Kidney (tissue), 14 donors: Measurements from ENCODE around the gene IWS1. TPM values are rescaled to one million over a fixed set of nuclear protein-coding genes. Genes with fewer than 3 reads are reported as not detected.

ENCODE experiments used
- DNase-seq, 5 donors: peaks; one replicate each; pipeline ENCODE4 v3.0.0-alpha.2; 2013 to 2020
- FAIRE-seq: peaks from 2 replicates; lab custom pipeline; 2012; peaks lifted over from hg19 to GRCh38; lab: Jason Lieb, UNC
- H3K27ac ChIP-seq, 2 donors: one replicate each; pipeline ENCODE4 v1.7.0; 2013; ENCODE audit warnings: low read depth in 2 of 2, low read length in 2 of 2, inconsistent platforms in 1 of 2
- H3K27me3 ChIP-seq: one replicate; pipeline ENCODE4 v1.7.1; 2013; ENCODE audit warnings: low read length, inconsistent platforms; ENCODE audit not compliant: control insufficient read depth, insufficient read depth
- H3K36me3 ChIP-seq, 3 donors: one replicate each; pipeline versions ENCODE4 v1.7.0 to v1.7.1; 2013; ENCODE audit warnings: low read length in 3 of 3, control low read depth in 1 of 3, inconsistent platforms in 1 of 3; ENCODE audit not compliant: insufficient read depth in 3 of 3, control insufficient read depth in 2 of 3
- H3K4me1 ChIP-seq, 3 donors: one replicate each; pipeline versions ENCODE4 v1.7.0 to v1.7.1; 2013; ENCODE audit warnings: low read length in 3 of 3, inconsistent platforms in 1 of 3, low read depth in 1 of 3; ENCODE audit not compliant: control insufficient read depth in 2 of 3, insufficient read depth in 2 of 3
- H3K4me3 ChIP-seq, 3 donors: one replicate each; pipeline versions ENCODE4 v1.7.0 to v1.8.1; 2013; ENCODE audit warnings: low read length in 3 of 3, control low read depth in 1 of 3, inconsistent platforms in 1 of 3
- H3K9ac ChIP-seq, 3 donors: one replicate each; pipeline versions ENCODE4 v1.7.0 to v1.7.1; 2013; ENCODE audit warnings: low read length in 3 of 3, control low read depth in 1 of 3, inconsistent platforms in 1 of 3
- H3K9me3 ChIP-seq, 3 donors: one replicate each; pipeline versions ENCODE4 v1.7.0 to v1.7.1; 2013; ENCODE audit warnings: low read length in 3 of 3, control low read depth in 1 of 3, inconsistent platforms in 1 of 3; ENCODE audit not compliant: control insufficient read depth in 2 of 3, insufficient read depth in 1 of 3
- intact Hi-C: fragments of 100-400 bp; cut with DNase I; formaldehyde crosslinking; loops from one replicate; pipeline ENCODE4 v1.11.1; 2022
- polyA plus RNA-seq: library from polyadenylated mRNA; stranded (reverse); fragments of 350-450 nt; fragmentation: Illumina TruSeq; extraction: RNeasy Lipid Tissue Mini Kit (QIAGEN cat#74804); gene quantifications from one replicate; pipeline ENCODE4 v1.2.3, GENCODE V29; 2014; ENCODE audit warnings: low read depth, low replicate concordance; ENCODE audit not compliant: insufficient read depth
- total RNA-seq: library from RNA; stranded (reverse); fragmentation: NEBNext Ultra II Directional; extraction: Animal tissue kit (Norgen Biotek cat#: 25700); gene quantifications from one replicate; pipeline ENCODE4 v1.2.1, GENCODE V29; 2021
- TF ChIP-seq, protein P1 (sequence below): IDR thresholded peaks from 3 replicates; pipeline ENCODE4 v1.5.1; 2012; ENCODE audit warnings: mild to moderate bottlenecking, moderate library complexity, borderline replicate concordance; ENCODE audit not compliant: insufficient read depth; ENCODE audit errors: extremely low read depth
- donor health status: control.
- donor health status: control.
- donor health status: control.
- donor health status: control.
- donor health status: control.
- donor health status: DM: yes; HTN: yes; CAD: no.
- donor health status: Normal renal cell carcinoma (clear cell type).

Gene IWS1
- total and polyA plus RNA-seq, 2 donors from 2014 or later = 29.8 to 35.8 TPM

DNA sequence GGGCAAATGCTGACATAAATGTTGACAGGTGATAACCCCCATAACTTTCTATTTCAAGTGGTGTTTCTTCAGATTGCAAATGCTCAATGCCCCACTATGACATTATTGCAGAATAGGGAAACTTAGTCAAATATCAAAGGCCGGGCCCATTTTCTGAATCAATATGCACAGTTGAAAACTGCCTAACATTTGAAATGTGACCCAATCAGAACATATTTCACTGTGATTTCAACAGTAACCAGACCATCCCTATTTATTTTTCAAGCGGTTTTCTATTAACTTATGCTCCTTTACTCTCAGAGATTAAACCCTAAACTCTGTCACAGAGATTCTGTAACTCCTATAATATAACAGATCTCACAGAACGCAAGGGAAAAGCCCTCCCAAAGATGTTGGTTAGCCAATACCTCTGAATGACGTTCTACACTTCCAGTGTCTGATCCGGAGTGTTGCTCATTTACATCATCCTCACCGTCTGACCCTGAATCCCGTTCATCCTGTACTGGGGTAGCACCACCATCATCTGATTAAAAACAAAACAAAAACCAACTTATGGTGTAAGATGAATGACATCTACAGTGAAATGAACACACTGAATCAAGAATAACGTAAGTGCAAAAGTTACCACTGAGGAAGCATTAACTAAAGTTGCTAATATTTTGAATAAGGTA, 2.9 kb downstream of the IWS1 start:
- H3K9me3 ChIP-seq = no peaks in the 10 kb centered on the region
- H3K9ac ChIP-seq = no peak overlapping the region
- H3K27me3 ChIP-seq = no peaks in the 10 kb centered on the region
- FAIRE-seq (no peak), DNase-seq (no peak)
- peaks cover 0 to 17% (median 2%) of the 10 kb centered on the region in 3 donors for H3K36me3 ChIP-seq
- peaks cover 0 to 10% (median 8%) of the 10 kb centered on the region in 3 donors for H3K4me1 ChIP-seq
- no peak overlapping the region for H3K4me3 ChIP-seq
- intact Hi-C loops = no loop called here
- TF ChIP-seq, protein P1, sequence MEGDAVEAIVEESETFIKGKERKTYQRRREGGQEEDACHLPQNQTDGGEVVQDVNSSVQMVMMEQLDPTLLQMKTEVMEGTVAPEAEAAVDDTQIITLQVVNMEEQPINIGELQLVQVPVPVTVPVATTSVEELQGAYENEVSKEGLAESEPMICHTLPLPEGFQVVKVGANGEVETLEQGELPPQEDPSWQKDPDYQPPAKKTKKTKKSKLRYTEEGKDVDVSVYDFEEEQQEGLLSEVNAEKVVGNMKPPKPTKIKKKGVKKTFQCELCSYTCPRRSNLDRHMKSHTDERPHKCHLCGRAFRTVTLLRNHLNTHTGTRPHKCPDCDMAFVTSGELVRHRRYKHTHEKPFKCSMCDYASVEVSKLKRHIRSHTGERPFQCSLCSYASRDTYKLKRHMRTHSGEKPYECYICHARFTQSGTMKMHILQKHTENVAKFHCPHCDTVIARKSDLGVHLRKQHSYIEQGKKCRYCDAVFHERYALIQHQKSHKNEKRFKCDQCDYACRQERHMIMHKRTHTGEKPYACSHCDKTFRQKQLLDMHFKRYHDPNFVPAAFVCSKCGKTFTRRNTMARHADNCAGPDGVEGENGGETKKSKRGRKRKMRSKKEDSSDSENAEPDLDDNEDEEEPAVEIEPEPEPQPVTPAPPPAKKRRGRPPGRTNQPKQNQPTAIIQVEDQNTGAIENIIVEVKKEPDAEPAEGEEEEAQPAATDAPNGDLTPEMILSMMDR = no peak
- no peak overlapping the region for H3K27ac ChIP-seq

GRCh38 chr2:127520424-127520823, 5.9 kb downstream of the IWS1 start:
- Histone ChIP-seq H3K27ac (no peak overlapping the region), H3K9me3 (no peaks in the 10 kb centered on the region), H3K27me3 (no peaks in the 10 kb centered on the region), H3K36me3 (peaks cover 0 to 17% (median 4%) of the 10 kb centered on the region in 3 donors), H3K9ac (no peak overlapping the region), H3K4me3 (no peak overlapping the region), H3K4me1 (peaks cover 0 to 6% (median 2%) of the 10 kb centered on the region in 3 donors)
- no peak for DNase-seq
- no peak for FAIRE-seq
- intact Hi-C loops = no loop called here
- TF ChIP-seq, protein P1 = no peak

GRCh38 chr2:127517465-127517864, 8.8 kb downstream of the IWS1 start:
- Histone ChIP-seq H3K4me1 (peaks cover 0 to 10% (median 9%) of the 10 kb centered on the region in 3 donors), H3K27ac (no peak overlapping the region), H3K27me3 (no peaks in the 10 kb centered on the region), H3K36me3 (peaks cover 0 to 9% (median 3%) of the 10 kb centered on the region in 3 donors), H3K4me3 (no peak overlapping the region), H3K9me3 (no peaks in the 10 kb centered on the region), H3K9ac (no peak overlapping the region)
- intact Hi-C loops = no loop called here
- TF ChIP-seq, protein P1 = no peak
- FAIRE-seq (no peak), DNase-seq (no peak)
